Activated CD8-positive, alpha-beta memory T cell treated with anti-CD3 and anti-CD28 coated beads for 4 hours (primary cell): ENCODE measurements around the gene PHACTR3.
"Not testable (repeated sequence)": the region's sequence is repeated elsewhere in the genome, so short reads cannot be mapped to it uniquely, and the experiment has no call there.

Experiments
- DNase-seq, 2 donors: peaks; one replicate each; pipeline ENCODE4 v3.0.0-alpha.2; 2020; ENCODE audit warnings: low read depth in 2 of 2

The PHACTR3 gene

GRCh38 chr20:59618585-59618984, 14.2 kb downstream of the PHACTR3 start:
- not testable (repeated sequence) for DNase-seq

GRCh38 chr20:59620860-59621505, 16.6 kb downstream of the PHACTR3 start:
- no peak for DNase-seq

GRCh38 chr20:59622496-59622895, 18.2 kb downstream of the PHACTR3 start:
- no peak for DNase-seq

- no peak for DNase-seq
Observed at GRCh38 chr20:59623133-59623532, 18.8 kb downstream of the PHACTR3 start.

- DNase-seq, result no peak
Observed at GRCh38 chr20:59623583-59623982, 19.2 kb downstream of the PHACTR3 start.

GRCh38 chr20:59624401-59624800, 20.1 kb downstream of the PHACTR3 start:
- no peak for DNase-seq

GRCh38 chr20:59625214-59625922, 21.0 kb downstream of the PHACTR3 start:
- DNase-seq, result no peak

- DNase-seq, result no peak
Observed at GRCh38 chr20:59627298-59627697, 23.0 kb downstream of the PHACTR3 start.

- no peak for DNase-seq
Observed at GRCh38 chr20:59628171-59628570, 23.8 kb downstream of the PHACTR3 start.

- no peak for DNase-seq
Observed at GRCh38 chr20:59629141-59630045, 25.1 kb downstream of the PHACTR3 start.

GRCh38 chr20:59630526-59630925, 26.2 kb downstream of the PHACTR3 start:
- DNase-seq, result no peak

- DNase-seq, result no peak
Observed at GRCh38 chr20:59631751-59632540, 27.6 kb downstream of the PHACTR3 start.

GRCh38 chr20:59632541-59633113, 28.3 kb downstream of the PHACTR3 start:
- no peak for DNase-seq

GRCh38 chr20:59633656-59634251, 29.4 kb downstream of the PHACTR3 start:
- no peak for DNase-seq

- no peak for DNase-seq
Observed at GRCh38 chr20:59634435-59635005, 30.2 kb downstream of the PHACTR3 start.

GRCh38 chr20:59636766-59637370, 32.5 kb downstream of the PHACTR3 start:
- no peak for DNase-seq

- DNase-seq, result no peak
Observed at GRCh38 chr20:59640267-59640666, 35.9 kb downstream of the PHACTR3 start.

GRCh38 chr20:59643615-59644061, 39.3 kb downstream of the PHACTR3 start:
- no peak for DNase-seq

- DNase-seq, result no peak
Observed at GRCh38 chr20:59644371-59644939, 40.1 kb downstream of the PHACTR3 start.

- DNase-seq, result no peak
Observed at GRCh38 chr20:59645271-59645670, 40.9 kb downstream of the PHACTR3 start.
